ENCODE results near the gene FOSB. TPM values are rescaled to one million over a fixed set of nuclear protein-coding genes. Genes with fewer than 3 reads are reported as not detected.
A peak's percentile ranks its signal among the peaks of the same experiment; 100 is the strongest.

FOSB gene
- total and polyA plus RNA-seq, 2 donors (not counting 3 experiments of a cell fraction or from before 2014, with no cell fraction given) = 2.0 to 10.7 TPM

DNA sequence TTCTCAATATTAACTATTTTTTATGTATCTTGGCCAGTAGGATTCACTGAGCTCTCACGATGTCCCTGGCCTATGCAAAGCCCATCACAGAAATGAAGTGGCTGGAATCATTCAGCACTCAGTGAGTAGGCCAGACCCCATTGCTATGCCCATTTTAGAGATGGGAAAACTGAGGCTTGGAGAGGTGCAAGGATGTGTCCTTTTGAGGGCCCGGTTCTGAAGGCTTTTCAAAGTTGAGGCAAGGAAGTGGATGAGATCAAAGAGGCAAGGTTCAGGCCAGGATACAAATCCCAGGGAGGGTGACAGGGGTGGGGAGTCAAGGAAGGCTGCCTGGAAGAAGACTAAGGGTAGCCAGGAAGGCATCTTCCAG lies 25.4 kb upstream of the FOSB start:
- CTCF ChIA-PET = interaction anchor here (8.6 kb wide), 1 partner anchor 36 kb away, joined by 891 read pairs; no protein-coding TSS in a partner anchor
- DNase-seq (ENCODE audit: low read depth, low spot score) = no peak

More for the DNA sequence above, 25.4 kb upstream of the FOSB start:
- no peaks in the 10 kb centered on the region for H3K27me3 ChIP-seq (ENCODE audit: control insufficient read depth in 2 of 2, insufficient read depth in 2 of 2, low read length in 2 of 2)
- H4K20me1 ChIP-seq (replicated peaks; ENCODE audit: control insufficient read depth, extremely low read depth, insufficient read depth, low read length) = no peaks in the 10 kb centered on the region
- H3K9me3 ChIP-seq (replicated peaks; ENCODE audit: control insufficient read depth, insufficient read depth, low read length) = no peaks in the 10 kb centered on the region
- no TSS peak for BruUV-seq (replicated peaks)
- dilution Hi-C loops (cut with MboI; ENCODE audit: extremely low pct_ligation_motif_present, low sequenced_read_pairs) (no loop called here), intact Hi-C loops (cut with micrococcal nuclease) (no loop called here)
- H3K36me3 ChIP-seq (ENCODE audit: control insufficient read depth in 2 of 2, extremely low read depth in 1 of 2, insufficient read depth in 2 of 2, low read length in 2 of 2) = no peaks in the 10 kb centered on the region
- no peak overlapping the region for H3K9ac ChIP-seq (replicated peaks; ENCODE audit: extremely low read depth, insufficient read depth, low read length)
- H3K79me2 ChIP-seq (ENCODE audit: control insufficient read depth, insufficient read depth, low read length) = no peaks in the 10 kb centered on the region
- no peak overlapping the region for H3K4me3 ChIP-seq (replicated peaks in 1 of 3; ENCODE audit: insufficient read depth in 1 of 3, low read depth in 1 of 3, low read length in 3 of 3)
- no peak for FAIRE-seq
- no peak overlapping the region for H3K4me2 ChIP-seq (ENCODE audit: insufficient read depth, low read length)
- H2AFZ ChIP-seq (ENCODE audit: low read depth, low read length) = no peak overlapping the region
- peaks cover 17% of the 10 kb centered on the region for H3K4me1 ChIP-seq (ENCODE audit: control insufficient read depth, extremely low read depth, insufficient read depth, low read length)
- H3K9me1 ChIP-seq (replicated peaks; ENCODE audit: control insufficient read depth, extremely low read depth, insufficient read depth, low read length) = no peaks in the 10 kb centered on the region
- POLR2A ChIA-PET = no interaction called here
- peak overlapping the region; percentile 89 for H3K27ac ChIP-seq (ENCODE audit: insufficient read depth, low read depth, low read length)
- TF ChIP-seq, protein P1, sequence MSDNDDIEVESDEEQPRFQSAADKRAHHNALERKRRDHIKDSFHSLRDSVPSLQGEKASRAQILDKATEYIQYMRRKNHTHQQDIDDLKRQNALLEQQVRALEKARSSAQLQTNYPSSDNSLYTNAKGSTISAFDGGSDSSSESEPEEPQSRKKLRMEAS (IDR thresholded peaks at IDR 0.05; ENCODE audit: insufficient read depth, insufficient read length) = no peak
- TF ChIP-seq POLR2AphosphoS5 (IDR thresholded peaks at IDR 0.05; ENCODE audit: insufficient read depth, low read depth, low read length) (no peak), JUN (IDR thresholded peaks at IDR 0.05; ENCODE audit: borderline replicate concordance, insufficient read depth, insufficient read length, low read depth) (no peak), GATA2 (IDR thresholded peaks at IDR 0.05; ENCODE audit: insufficient read depth, insufficient read length, low read depth, low read length) (no peak), EZH2 (IDR thresholded peaks at IDR 0.05; ENCODE audit: borderline replicate concordance, low read depth, low read length, severe bottlenecking) (no peak), MYC (IDR thresholded peaks at IDR 0.05; ENCODE audit: low read depth, low read length) (no peak), FOS (IDR thresholded peaks at IDR 0.05; ENCODE audit: borderline replicate concordance, insufficient read depth, low read length) (no peak), POLR2A (IDR thresholded peaks at IDR 0.05; ENCODE audit: low read depth, low read length) (no peak)
- TF ChIP-seq, protein P2, sequence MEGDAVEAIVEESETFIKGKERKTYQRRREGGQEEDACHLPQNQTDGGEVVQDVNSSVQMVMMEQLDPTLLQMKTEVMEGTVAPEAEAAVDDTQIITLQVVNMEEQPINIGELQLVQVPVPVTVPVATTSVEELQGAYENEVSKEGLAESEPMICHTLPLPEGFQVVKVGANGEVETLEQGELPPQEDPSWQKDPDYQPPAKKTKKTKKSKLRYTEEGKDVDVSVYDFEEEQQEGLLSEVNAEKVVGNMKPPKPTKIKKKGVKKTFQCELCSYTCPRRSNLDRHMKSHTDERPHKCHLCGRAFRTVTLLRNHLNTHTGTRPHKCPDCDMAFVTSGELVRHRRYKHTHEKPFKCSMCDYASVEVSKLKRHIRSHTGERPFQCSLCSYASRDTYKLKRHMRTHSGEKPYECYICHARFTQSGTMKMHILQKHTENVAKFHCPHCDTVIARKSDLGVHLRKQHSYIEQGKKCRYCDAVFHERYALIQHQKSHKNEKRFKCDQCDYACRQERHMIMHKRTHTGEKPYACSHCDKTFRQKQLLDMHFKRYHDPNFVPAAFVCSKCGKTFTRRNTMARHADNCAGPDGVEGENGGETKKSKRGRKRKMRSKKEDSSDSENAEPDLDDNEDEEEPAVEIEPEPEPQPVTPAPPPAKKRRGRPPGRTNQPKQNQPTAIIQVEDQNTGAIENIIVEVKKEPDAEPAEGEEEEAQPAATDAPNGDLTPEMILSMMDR (IDR thresholded peaks at IDR 0.05; ENCODE audit: extremely low read depth in 1 of 2, insufficient read depth in 1 of 2, low read depth in 1 of 2, low read length in 2 of 2) = no peak

All from endothelial cell of umbilical vein (primary cell).